GM10266 (cell line): Measurements from ENCODE around the gene RAC2.

Source experiments
- DNase-seq: peaks from one replicate; pipeline ENCODE4 v3.0.0; 2012; ENCODE audit errors: extremely low spot score
- TF ChIP-seq, protein P1 (sequence below): IDR thresholded peaks from 2 replicates; pipeline ENCODE4 v1.5.1; 2012; ENCODE audit warnings: mild to moderate bottlenecking, low read depth; ENCODE audit not compliant: control insufficient read depth, insufficient read depth; ENCODE audit errors: missing control alignments

The RAC2 gene

GRCh38 chr22:37244114-37244921, at the start of gene RAC2:
RAC2 (minus strand) TSS chr22:37244269; CDS start chr22:37244148, 121 bp downstream.
- TF ChIP-seq, protein P1, sequence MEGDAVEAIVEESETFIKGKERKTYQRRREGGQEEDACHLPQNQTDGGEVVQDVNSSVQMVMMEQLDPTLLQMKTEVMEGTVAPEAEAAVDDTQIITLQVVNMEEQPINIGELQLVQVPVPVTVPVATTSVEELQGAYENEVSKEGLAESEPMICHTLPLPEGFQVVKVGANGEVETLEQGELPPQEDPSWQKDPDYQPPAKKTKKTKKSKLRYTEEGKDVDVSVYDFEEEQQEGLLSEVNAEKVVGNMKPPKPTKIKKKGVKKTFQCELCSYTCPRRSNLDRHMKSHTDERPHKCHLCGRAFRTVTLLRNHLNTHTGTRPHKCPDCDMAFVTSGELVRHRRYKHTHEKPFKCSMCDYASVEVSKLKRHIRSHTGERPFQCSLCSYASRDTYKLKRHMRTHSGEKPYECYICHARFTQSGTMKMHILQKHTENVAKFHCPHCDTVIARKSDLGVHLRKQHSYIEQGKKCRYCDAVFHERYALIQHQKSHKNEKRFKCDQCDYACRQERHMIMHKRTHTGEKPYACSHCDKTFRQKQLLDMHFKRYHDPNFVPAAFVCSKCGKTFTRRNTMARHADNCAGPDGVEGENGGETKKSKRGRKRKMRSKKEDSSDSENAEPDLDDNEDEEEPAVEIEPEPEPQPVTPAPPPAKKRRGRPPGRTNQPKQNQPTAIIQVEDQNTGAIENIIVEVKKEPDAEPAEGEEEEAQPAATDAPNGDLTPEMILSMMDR = no peak
- peak; percentile 77 for DNase-seq

DNA sequence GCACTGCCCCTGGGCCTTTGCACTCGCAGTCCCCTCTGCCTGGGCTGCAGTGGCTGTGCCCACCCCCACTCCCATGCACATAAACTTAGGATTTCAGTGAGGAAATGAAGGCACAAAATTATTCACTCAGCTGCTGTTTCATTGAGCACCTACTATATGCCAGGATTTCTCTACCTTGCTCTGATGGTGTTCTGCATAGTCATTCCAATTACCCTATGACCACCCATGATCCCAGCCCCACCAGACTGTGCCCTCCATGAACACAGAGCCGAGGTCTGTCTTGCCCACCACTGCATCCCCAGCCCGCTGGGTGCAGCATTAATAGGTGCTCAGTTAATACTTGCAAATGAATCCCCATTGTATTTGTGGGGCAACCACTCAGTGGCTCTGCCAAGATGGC, 49.1 kb upstream of the RAC2 start:
- TF ChIP-seq, protein P1 = no peak
- no peak for DNase-seq

GRCh38 chr22:37292641-37293040, 48.6 kb upstream of the RAC2 start:
- no peak for DNase-seq
- TF ChIP-seq, protein P1 = no peak

DNA sequence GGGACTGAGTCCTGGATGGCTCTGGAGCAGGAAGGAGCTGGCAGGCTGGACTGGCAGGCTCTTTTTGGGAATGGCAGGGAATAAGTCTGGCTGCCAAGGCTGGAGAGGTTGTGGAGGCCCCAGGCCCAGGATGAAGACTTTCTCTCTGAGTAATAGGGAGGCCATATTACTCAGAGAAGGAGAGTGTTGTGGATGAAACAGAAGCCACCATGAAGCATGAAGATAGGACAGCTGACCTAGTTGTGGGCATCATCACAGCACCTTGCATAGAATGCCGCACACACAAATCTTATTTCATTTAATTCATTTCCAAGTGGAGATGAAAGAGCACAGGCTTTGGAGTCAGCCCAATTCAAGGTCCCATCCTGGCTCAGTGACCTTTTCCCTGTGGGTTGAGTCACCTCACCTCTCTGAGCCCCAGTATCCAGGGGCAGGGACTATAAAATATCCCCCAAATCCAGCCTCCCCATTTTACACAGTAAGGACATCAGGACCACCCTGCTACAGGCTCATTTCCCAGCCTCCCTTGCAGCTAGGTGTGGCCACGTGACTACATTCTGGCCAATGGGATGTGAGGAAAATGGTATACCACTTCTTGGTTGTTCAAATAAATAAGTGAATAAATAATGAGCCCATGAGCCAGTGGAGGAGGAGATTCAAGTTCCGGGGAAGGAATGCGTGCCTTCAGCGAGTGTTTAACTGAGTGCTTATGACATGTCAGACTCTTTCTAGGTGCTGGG, 47.7 kb upstream of the RAC2 start:
- no peak for DNase-seq
- TF ChIP-seq, protein P1 = no peak

- no peak for DNase-seq
- TF ChIP-seq, protein P1 = no peak
These were observed 46.7 kb upstream of the RAC2 start for GRCh38 chr22:37290737-37291136.

DNA sequence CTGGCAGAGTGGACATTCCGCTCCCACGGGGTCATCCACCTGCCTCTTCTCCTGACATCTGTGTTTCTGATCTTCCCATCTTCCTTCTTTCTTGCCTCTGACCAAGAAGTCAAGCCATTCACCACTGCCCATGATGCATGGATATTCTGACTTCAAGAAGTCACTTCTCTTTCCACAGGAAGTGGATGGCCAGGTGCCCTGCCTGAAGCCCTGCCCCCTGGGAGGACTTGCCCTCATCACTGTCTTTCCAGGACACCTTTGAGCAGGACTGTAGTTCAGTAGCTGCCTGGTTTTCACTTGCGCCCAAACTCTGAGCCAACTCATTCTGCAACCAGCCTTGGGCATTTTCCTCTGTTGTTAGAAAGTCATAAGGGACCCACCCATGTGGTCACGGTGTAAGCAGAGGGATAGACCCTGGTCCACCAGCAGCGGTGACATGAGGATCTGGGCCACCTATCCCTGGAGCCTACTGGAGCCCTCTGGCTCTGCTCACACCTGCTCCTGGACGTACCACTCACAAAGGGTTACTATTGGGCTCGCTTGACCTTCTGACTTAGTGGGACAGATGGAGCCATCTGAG, 45.2 kb upstream of the RAC2 start:
- TF ChIP-seq, protein P1 = no peak
- DNase-seq = no peak

DNA sequence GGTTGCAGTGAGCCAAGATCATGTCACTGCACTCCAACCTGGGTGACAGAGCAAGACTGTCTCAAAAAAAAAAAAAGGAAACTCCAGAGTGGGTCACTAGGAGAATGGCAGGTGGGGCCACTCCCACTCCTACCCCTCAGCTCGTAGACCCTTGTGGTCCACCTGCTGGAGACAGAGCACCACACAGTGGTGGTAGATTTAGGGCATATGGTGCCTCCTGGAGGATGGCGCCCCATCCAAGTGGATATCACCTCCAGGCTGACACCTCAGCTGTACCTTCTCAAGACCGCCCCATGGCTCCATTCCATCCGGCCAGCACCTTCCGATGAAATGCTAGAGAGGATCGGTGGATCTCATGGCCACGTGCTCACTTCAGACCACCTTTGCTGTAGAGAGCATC, 44.5 kb upstream of the RAC2 start:
- TF ChIP-seq, protein P1 = no peak
- DNase-seq = no peak
